Measurements from ENCODE around the gene CASR. TPM values are rescaled to one million over a fixed set of nuclear protein-coding genes. Genes with fewer than 3 reads are reported as not detected.
"Not testable (repeated sequence)": the region's sequence is repeated elsewhere in the genome, so short reads cannot be mapped to it uniquely, and the experiment has no call there.

Gene CASR
- total RNA-seq, 1 experiment from 2014 or later: not detected

DNA sequence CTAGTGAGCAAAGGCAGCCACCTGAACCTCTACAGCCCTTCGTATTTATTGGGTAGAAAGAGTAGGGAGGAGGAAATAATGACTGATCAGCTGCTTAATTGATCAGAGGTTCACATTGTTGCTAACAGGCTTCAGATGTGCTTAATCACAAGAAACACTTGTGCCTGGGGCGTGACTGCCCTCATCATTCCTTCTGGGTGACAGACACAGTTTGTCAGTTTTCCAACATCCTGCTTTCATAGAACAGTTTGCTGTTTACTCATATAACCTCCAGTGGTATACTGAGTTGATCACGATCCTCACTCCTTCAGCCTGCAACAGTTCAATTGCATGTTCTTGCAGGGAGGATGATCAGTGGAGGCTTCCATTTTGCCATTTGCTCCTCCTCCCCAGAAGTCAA lies 13.6 kb upstream of the CASR start:
- DNase-seq (ENCODE audit: low spot score): no peak
- intact Hi-C loops (cut with micrococcal nuclease; ENCODE audit: unreplicated experiment): no loop called here
- BruUV-seq (replicated peaks): no TSS peak
- no peak overlapping the region for H3K27ac ChIP-seq (ENCODE audit: low read depth, low read length, poor library complexity, severe bottlenecking)
- H3K27me3 ChIP-seq (replicated peaks; ENCODE audit: insufficient read depth, low read depth, low read length, poor library complexity): no peaks in the 10 kb centered on the region
- TF ChIP-seq, protein P1, sequence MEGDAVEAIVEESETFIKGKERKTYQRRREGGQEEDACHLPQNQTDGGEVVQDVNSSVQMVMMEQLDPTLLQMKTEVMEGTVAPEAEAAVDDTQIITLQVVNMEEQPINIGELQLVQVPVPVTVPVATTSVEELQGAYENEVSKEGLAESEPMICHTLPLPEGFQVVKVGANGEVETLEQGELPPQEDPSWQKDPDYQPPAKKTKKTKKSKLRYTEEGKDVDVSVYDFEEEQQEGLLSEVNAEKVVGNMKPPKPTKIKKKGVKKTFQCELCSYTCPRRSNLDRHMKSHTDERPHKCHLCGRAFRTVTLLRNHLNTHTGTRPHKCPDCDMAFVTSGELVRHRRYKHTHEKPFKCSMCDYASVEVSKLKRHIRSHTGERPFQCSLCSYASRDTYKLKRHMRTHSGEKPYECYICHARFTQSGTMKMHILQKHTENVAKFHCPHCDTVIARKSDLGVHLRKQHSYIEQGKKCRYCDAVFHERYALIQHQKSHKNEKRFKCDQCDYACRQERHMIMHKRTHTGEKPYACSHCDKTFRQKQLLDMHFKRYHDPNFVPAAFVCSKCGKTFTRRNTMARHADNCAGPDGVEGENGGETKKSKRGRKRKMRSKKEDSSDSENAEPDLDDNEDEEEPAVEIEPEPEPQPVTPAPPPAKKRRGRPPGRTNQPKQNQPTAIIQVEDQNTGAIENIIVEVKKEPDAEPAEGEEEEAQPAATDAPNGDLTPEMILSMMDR (conservative IDR thresholded peaks at IDR 0.05; ENCODE audit: low read depth, low read length): no peak
- TF ChIP-seq EZH2 (IDR thresholded peaks at IDR 0.05; ENCODE audit: borderline replicate concordance, low read depth, low read length, poor library complexity, severe bottlenecking): no peak
- POLR2A ChIA-PET (ENCODE audit: low non-redundant PET): no interaction called here
- CTCF ChIA-PET: no interaction called here
- no peak overlapping the region for H3K4me3 ChIP-seq (ENCODE audit: low read depth, low read length, poor library complexity, severe bottlenecking)
- H3K4me1 ChIP-seq (ENCODE audit: insufficient read depth, low read length, poor library complexity, severe bottlenecking): no peaks in the 10 kb centered on the region
- no peaks in the 10 kb centered on the region for H3K36me3 ChIP-seq (ENCODE audit: insufficient read depth, low read length, poor library complexity, severe bottlenecking)
- peaks cover 3% of the 10 kb centered on the region for H3K9me3 ChIP-seq (ENCODE audit: low read depth, low read length, poor library complexity, severe bottlenecking)

DNA sequence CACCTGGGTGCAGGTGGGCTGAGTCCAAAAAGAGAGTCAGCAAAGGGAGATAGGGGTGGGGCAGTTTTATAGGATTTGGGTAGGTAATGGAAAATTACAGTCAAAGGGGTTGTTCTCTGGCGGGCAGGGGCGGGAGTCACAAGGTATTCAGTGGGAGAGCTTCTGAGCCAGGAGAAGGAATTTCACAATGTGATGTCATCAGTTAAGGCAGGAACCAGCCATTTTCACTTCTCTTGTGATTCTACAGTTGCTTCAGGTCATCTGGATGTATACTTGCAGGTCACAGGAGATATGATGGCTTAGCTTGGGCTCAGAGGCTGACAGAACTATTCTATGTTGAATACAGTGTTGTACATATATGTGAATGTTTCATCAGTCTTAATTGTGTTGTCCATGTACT lies 12.1 kb upstream of the CASR start:
- H3K4me1 ChIP-seq (ENCODE audit: insufficient read depth, low read length, poor library complexity, severe bottlenecking); DNase-seq (ENCODE audit: low spot score); intact Hi-C loops (cut with micrococcal nuclease; ENCODE audit: unreplicated experiment); H3K36me3 ChIP-seq (ENCODE audit: insufficient read depth, low read length, poor library complexity, severe bottlenecking); CTCF ChIA-PET; H3K4me3 ChIP-seq (ENCODE audit: low read depth, low read length, poor library complexity, severe bottlenecking); POLR2A ChIA-PET (ENCODE audit: low non-redundant PET); BruUV-seq (replicated peaks); H3K27ac ChIP-seq (ENCODE audit: low read depth, low read length, poor library complexity, severe bottlenecking); H3K27me3 ChIP-seq (replicated peaks; ENCODE audit: insufficient read depth, low read depth, low read length, poor library complexity); H3K9me3 ChIP-seq (ENCODE audit: low read depth, low read length, poor library complexity, severe bottlenecking): not testable (repeated sequence)

DNA sequence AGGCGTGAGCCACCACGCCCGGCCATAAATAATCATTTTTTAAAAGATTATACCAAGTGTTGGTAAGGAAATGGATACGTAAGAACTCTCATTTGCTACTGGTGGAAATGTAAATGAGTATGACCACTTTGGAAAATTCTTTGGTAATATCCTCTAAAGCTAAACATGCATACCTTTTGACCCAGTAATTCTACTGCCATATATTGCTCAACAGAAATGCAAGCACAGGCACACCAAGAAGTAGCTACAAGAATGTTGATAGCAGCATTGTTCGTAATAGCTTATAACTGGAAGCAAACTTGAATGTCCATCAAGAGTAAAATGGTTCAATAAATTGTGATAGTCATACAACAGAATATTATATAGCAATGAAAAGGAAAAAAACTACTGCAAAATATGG lies 4.8 kb upstream of the CASR start:
- CTCF ChIA-PET: no interaction called here
- Histone ChIP-seq H3K36me3 (ENCODE audit: insufficient read depth, low read length, poor library complexity, severe bottlenecking) (no peaks in the 10 kb centered on the region), H3K27ac (ENCODE audit: low read depth, low read length, poor library complexity, severe bottlenecking) (no peak overlapping the region), H3K27me3 (replicated peaks; ENCODE audit: insufficient read depth, low read depth, low read length, poor library complexity) (peaks cover 68% of the 10 kb centered on the region), H3K9me3 (ENCODE audit: low read depth, low read length, poor library complexity, severe bottlenecking) (no peaks in the 10 kb centered on the region), H3K4me3 (ENCODE audit: low read depth, low read length, poor library complexity, severe bottlenecking) (no peak overlapping the region), H3K4me1 (ENCODE audit: insufficient read depth, low read length, poor library complexity, severe bottlenecking) (no peaks in the 10 kb centered on the region)
- POLR2A ChIA-PET (ENCODE audit: low non-redundant PET): no interaction called here
- BruUV-seq (replicated peaks): no TSS peak
- TF ChIP-seq, protein P1 (conservative IDR thresholded peaks at IDR 0.05; ENCODE audit: low read depth, low read length): no peak
- TF ChIP-seq EZH2 (IDR thresholded peaks at IDR 0.05; ENCODE audit: borderline replicate concordance, low read depth, low read length, poor library complexity, severe bottlenecking): no peak
- intact Hi-C loops (cut with micrococcal nuclease; ENCODE audit: unreplicated experiment): no loop called here
- no peak for DNase-seq (ENCODE audit: low spot score)

DNA sequence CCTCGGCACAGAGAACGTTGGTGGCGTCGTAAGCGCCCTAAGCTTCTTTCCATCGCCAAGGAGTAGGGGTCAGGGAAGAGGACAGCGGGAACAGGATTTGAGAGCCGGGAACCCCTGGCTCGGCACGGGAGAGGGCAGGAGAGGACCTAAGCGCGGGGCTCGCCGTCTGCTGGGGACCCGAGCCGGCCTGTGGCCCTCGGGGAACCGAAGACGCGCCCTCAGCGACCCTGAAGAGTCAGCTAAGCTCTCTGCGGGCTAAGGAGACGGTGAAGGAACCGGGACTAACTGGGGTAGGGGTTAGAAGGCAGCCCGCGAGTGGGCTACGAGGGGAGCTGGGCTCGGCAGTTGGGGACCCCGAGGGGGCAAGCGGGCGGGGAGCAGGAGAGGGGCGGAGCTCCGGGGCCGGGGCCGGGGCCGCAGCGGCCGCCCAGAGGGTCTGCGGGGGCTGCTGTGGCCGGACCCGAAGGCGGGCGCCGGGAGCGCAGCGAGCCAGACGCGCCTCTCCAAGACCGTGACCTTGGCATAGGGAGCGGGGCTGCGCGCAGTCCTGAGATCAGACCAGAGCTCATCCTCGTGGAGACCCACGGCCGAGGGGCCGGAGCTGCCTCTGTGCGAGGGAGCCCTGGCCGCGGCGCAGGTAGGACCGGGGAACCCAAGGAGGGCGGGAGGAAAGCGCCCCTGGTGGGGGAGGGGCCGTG lies 574 bp downstream of the CASR start:
- Histone ChIP-seq H3K4me1 (ENCODE audit: insufficient read depth, low read length, poor library complexity, severe bottlenecking) (no peaks in the 10 kb centered on the region), H3K9me3 (ENCODE audit: low read depth, low read length, poor library complexity, severe bottlenecking) (no peaks in the 10 kb centered on the region), H3K27ac (ENCODE audit: low read depth, low read length, poor library complexity, severe bottlenecking) (no peak overlapping the region), H3K36me3 (ENCODE audit: insufficient read depth, low read length, poor library complexity, severe bottlenecking) (no peaks in the 10 kb centered on the region), H3K27me3 (replicated peaks; ENCODE audit: insufficient read depth, low read depth, low read length, poor library complexity) (peaks cover 93% of the 10 kb centered on the region), H3K4me3 (ENCODE audit: low read depth, low read length, poor library complexity, severe bottlenecking) (peak overlapping the region; percentile 18)
- DNase-seq (ENCODE audit: low spot score): no peak
- intact Hi-C loops (cut with micrococcal nuclease; ENCODE audit: unreplicated experiment): no loop called here
- BruUV-seq (replicated peaks): no TSS peak
- POLR2A ChIA-PET (ENCODE audit: low non-redundant PET): interaction anchor here (0.6 kb wide), 1 partner anchor 93 kb away, joined by 25 read pairs; no protein-coding TSS in a partner anchor
- peak; percentile 74 for TF ChIP-seq EZH2 (IDR thresholded peaks at IDR 0.05; ENCODE audit: borderline replicate concordance, low read depth, low read length, poor library complexity, severe bottlenecking)
- TF ChIP-seq, protein P1 (conservative IDR thresholded peaks at IDR 0.05; ENCODE audit: low read depth, low read length): no peak
- CTCF ChIA-PET: no interaction called here

Data from A673 (cell line).